CD4-positive, alpha-beta memory T cell (primary cell): Measurements from ENCODE around the gene LRRC1. TPM values are rescaled to one million over a fixed set of nuclear protein-coding genes. Genes with fewer than 3 reads are reported as not detected.
A peak's percentile ranks its signal among the peaks of the same experiment; 100 is the strongest.

Source experiments
- CTCF ChIA-PET: fragments of 350-600 bp; sonication (Branson Sonifier 250); formaldehyde crosslinking; loops from one replicate; lab custom pipeline; 2021; ENCODE audit warnings: inconsistent platforms; ENCODE audit not compliant: partially characterized antibody; lab: Charles Lee
- POLR2A ChIA-PET: fragments of 350-600 bp; sonication (Branson Sonifier 250); formaldehyde crosslinking; loops from one replicate; lab custom pipeline; 2021; ENCODE audit not compliant: partially characterized antibody; lab: Charles Lee
- DNase-seq, 5 donors: peaks; one replicate each; pipeline versions ENCODE4 v3.0.0 to v3.0.0-alpha.2; 2020 to 2022; ENCODE audit warnings: mixed read lengths in 1 of 5
- H3K27ac ChIP-seq: one replicate; pipeline ENCODE4 v1.7.0; 2013; ENCODE audit warnings: low read depth, low read length
- H3K27me3 ChIP-seq: 2 replicates; pipeline ENCODE4 v1.7.0; 2013; ENCODE audit warnings: mild to moderate bottlenecking, low read length, moderate library complexity; ENCODE audit not compliant: insufficient read depth
- H3K36me3 ChIP-seq: 2 replicates; pipeline ENCODE4 v1.7.0; 2013; ENCODE audit warnings: mild to moderate bottlenecking, low read length, moderate library complexity; ENCODE audit not compliant: insufficient read depth
- H3K4me1 ChIP-seq: 2 replicates; pipeline ENCODE4 v1.7.0; 2013; ENCODE audit warnings: mild to moderate bottlenecking, low read length, moderate library complexity; ENCODE audit not compliant: insufficient read depth
- H3K4me3 ChIP-seq, 2 donors: one replicate each; pipeline ENCODE4 v1.7.0; 2013; ENCODE audit warnings: low read length in 2 of 2, mild to moderate bottlenecking in 1 of 2
- H3K9me3 ChIP-seq, 2 donors: one replicate each; pipeline ENCODE4 v1.7.0; 2013; ENCODE audit warnings: low read length in 2 of 2, control low read depth in 1 of 2; ENCODE audit not compliant: control insufficient read depth in 1 of 2
- H3K27ac Mint-ChIP-seq, 7 donors: one replicate each; pipeline ENCODE4 v1.8.0; 2020 to 2021; ENCODE audit warnings: mixed read lengths in 7 of 7, mild to moderate bottlenecking in 6 of 7, inconsistent platforms in 3 of 7, moderate library complexity in 3 of 7
- H3K27me3 Mint-ChIP-seq, 2 donors: one replicate each; pipeline ENCODE4 v1.8.0; 2020 to 2021; ENCODE audit warnings: mixed read lengths in 2 of 2
- H3K36me3 Mint-ChIP-seq, 2 donors: one replicate each; pipeline ENCODE4 v1.8.0; 2020 to 2021; ENCODE audit warnings: mixed read lengths in 2 of 2, inconsistent platforms in 1 of 2, mild to moderate bottlenecking in 1 of 2
- H3K4me1 Mint-ChIP-seq, 4 donors: one replicate each; pipeline ENCODE4 v1.8.0; 2020 to 2021; ENCODE audit warnings: mixed read lengths in 4 of 4, mild to moderate bottlenecking in 1 of 4
- H3K4me3 Mint-ChIP-seq, 8 donors: one replicate each; pipeline ENCODE4 v1.8.0; 2020 to 2021; ENCODE audit warnings: mixed read lengths in 8 of 8, mild to moderate bottlenecking in 7 of 8, moderate library complexity in 6 of 8, inconsistent platforms in 3 of 8
- H3K9me3 Mint-ChIP-seq, 8 donors: one replicate each; pipeline ENCODE4 v1.8.0; 2020 to 2021; ENCODE audit warnings: mixed read lengths in 8 of 8, mild to moderate bottlenecking in 5 of 8, inconsistent platforms in 3 of 8, moderate library complexity in 1 of 8
- intact Hi-C: fragments of 100-400 bp; cut with micrococcal nuclease; formaldehyde crosslinking; loops from one replicate; pipeline ENCODE4 v1.15.1; 2023
- polyA plus RNA-seq, 2 donors: library from polyadenylated mRNA; unstranded; fragments of 300-500 nt; fragmentation: Illumina TruSeq; gene quantifications; one replicate each; pipeline ENCODE4 v1.2.3, GENCODE V29; 2021
- total RNA-seq, 2 experiments: library from RNA; stranded (reverse); gene quantifications; one replicate each; pipeline ENCODE4 v1.2.3, GENCODE V29; 2021

LRRC1 gene
- total and polyA plus RNA-seq, 4 experiments from 2014 or later: 2.2 to 5.2 (median 3.7) TPM

DNA sequence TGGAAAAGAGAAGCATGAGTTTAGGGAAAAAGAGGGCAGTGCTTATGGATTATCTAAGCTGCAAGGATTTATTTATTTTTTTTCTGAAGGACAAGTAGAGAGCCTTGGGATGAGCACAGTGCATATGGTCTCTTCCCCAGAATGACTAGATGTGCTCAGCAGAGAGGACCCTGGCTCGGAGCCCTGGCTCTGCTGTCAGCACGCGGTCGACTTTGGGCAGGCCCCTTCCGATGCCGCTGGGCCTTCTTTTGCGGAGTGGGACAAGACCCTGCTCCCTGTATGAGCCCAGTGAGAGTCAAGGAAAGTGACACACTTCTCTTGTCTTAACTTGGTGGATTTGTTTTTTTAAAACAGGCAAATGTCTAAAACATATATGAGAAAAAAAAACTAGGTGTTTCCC is 51.4 kb downstream of the LRRC1 start:
- Mint-ChIP-seq H3K27me3 (no peaks in the 10 kb centered on the region), H3K36me3 (peaks cover 0 to 10% of the 10 kb centered on the region in 2 donors), H3K27ac (no peak overlapping the region), H3K4me1 (no peaks in the 10 kb centered on the region), H3K9me3 (peaks cover 0 to 2% (median 0%) of the 10 kb centered on the region in 8 donors), H3K4me3 (no peak overlapping the region)
- ChIA-PET POLR2A (no interaction called here), CTCF (no interaction called here)
- H3K27ac ChIP-seq: no peak overlapping the region
- H3K4me1 ChIP-seq: no peaks in the 10 kb centered on the region
- intact Hi-C loops: no loop called here
- no peaks in the 10 kb centered on the region for H3K9me3 ChIP-seq
- no peaks in the 10 kb centered on the region for H3K27me3 ChIP-seq
- DNase-seq: no peak
- no peaks in the 10 kb centered on the region for H3K36me3 ChIP-seq
- no peak overlapping the region for H3K4me3 ChIP-seq

DNA sequence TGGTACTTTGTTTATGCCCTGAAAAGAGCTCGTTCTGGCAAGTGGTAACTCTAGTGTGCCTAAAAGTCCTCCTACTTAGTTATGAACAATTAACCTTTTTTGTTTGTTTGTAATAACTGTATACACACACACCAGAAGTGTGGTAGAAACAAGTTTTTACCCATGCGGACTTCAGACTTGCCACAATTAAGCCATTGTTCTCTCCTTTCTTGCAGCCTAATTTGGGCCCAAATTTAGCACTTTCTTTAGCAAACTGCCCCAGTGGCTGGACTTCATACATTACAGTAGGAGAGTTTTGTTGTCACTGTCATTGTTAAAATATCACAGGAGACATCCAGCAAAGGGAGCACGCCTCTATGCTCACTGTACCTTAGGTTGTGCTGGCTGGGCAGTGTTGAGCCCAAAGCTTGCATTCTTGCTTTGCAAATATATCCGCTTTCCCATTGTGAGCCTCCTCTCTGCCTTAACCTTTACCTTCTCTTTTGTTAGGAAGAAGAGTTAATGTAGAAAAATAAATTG is 53.0 kb downstream of the LRRC1 start:
- Mint-ChIP-seq H3K4me1 (peaks cover 0 to 1% (median 0%) of the 10 kb centered on the region in 4 donors), H3K27ac (no peak overlapping the region), H3K27me3 (no peaks in the 10 kb centered on the region), H3K9me3 (peaks cover 0 to 3% (median 0%) of the 10 kb centered on the region in 8 donors), H3K4me3 (no peak overlapping the region), H3K36me3 (peaks cover 0 to 15% of the 10 kb centered on the region in 2 donors)
- ChIA-PET CTCF (no interaction called here), POLR2A (no interaction called here)
- no peaks in the 10 kb centered on the region for H3K36me3 ChIP-seq
- H3K9me3 ChIP-seq: no peaks in the 10 kb centered on the region
- H3K4me1 ChIP-seq: no peaks in the 10 kb centered on the region
- H3K4me3 ChIP-seq: no peak overlapping the region
- intact Hi-C loops: no loop called here
- H3K27me3 ChIP-seq: no peaks in the 10 kb centered on the region
- H3K27ac ChIP-seq: no peak overlapping the region
- DNase-seq: no peak

- Mint-ChIP-seq H3K36me3 (peaks cover 0 to 11% of the 10 kb centered on the region in 2 donors), H3K27me3 (no peaks in the 10 kb centered on the region), H3K9me3 (peaks cover 0 to 3% (median 0%) of the 10 kb centered on the region in 8 donors), H3K27ac (no peak overlapping the region), H3K4me1 (peaks cover 12 to 22% (median 17%) of the 10 kb centered on the region in 4 donors), H3K4me3 (no peak overlapping the region)
- Histone ChIP-seq H3K4me3 (no peak overlapping the region), H3K9me3 (no peaks in the 10 kb centered on the region), H3K36me3 (no peaks in the 10 kb centered on the region), H3K27ac (no peak overlapping the region), H3K27me3 (no peaks in the 10 kb centered on the region), H3K4me1 (peaks cover 14% of the 10 kb centered on the region)
- intact Hi-C loops: no loop called here
- no peak for DNase-seq
- ChIA-PET POLR2A (no interaction called here), CTCF (interaction anchor here (0.8 kb wide), 1 partner anchor 9 kb away, joined by 3 read pairs; no protein-coding TSS in a partner anchor)
Measured at GRCh38 chr6:53850527-53850926, 55.7 kb downstream of the LRRC1 start.

GRCh38 chr6:53851561-53851960 is 56.8 kb downstream of the LRRC1 start:
- H3K27ac ChIP-seq: no peak overlapping the region
- no peaks in the 10 kb centered on the region for H3K9me3 ChIP-seq
- no peak for DNase-seq
- intact Hi-C loops: no loop called here
- peaks cover 12 to 22% (median 17%) of the 10 kb centered on the region in 4 donors for H3K4me1 Mint-ChIP-seq
- ChIA-PET CTCF (no interaction called here), POLR2A (no interaction called here)
- peaks cover 0 to 11% of the 10 kb centered on the region in 2 donors for H3K36me3 Mint-ChIP-seq
- H3K36me3 ChIP-seq: no peaks in the 10 kb centered on the region
- peaks cover 0 to 3% (median 0%) of the 10 kb centered on the region in 8 donors for H3K9me3 Mint-ChIP-seq
- no peak overlapping the region for H3K4me3 ChIP-seq
- no peaks in the 10 kb centered on the region for H3K27me3 ChIP-seq
- peaks cover 16% of the 10 kb centered on the region for H3K4me1 ChIP-seq
- no peaks in the 10 kb centered on the region for H3K27me3 Mint-ChIP-seq
- H3K27ac Mint-ChIP-seq: peak overlapping the region in 1 of 7 donors; percentile 25
- H3K4me3 Mint-ChIP-seq: no peak overlapping the region

DNA sequence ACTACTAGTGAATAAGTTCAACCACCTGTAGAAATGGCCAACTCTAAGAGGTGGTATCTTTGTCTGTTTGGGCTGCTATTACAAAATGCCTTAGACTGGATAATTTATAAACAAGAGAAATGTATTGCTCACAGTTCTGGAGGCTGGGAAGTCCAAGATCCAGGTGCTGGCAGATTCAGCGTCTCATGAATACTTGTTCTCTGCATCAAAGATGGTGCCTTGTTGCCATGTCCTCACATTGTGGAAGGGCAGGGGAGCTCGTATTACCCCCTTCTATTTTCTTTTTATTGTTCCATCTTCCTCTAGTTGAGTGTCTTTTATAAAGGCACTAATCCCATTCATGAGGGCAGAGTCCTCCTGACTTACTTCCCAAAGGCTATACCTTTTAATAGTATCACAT is 58.0 kb downstream of the LRRC1 start:
- Mint-ChIP-seq H3K36me3 (peaks cover 0 to 11% of the 10 kb centered on the region in 2 donors), H3K27me3 (no peaks in the 10 kb centered on the region), H3K27ac (peak overlapping the region in 1 of 7 donors; percentile 25), H3K9me3 (peaks cover 0 to 3% (median 0%) of the 10 kb centered on the region in 8 donors), H3K4me1 (peaks cover 12 to 22% (median 17%) of the 10 kb centered on the region in 4 donors), H3K4me3 (no peak overlapping the region)
- no peak overlapping the region for H3K27ac ChIP-seq
- H3K4me3 ChIP-seq: no peak overlapping the region
- H3K36me3 ChIP-seq: no peaks in the 10 kb centered on the region
- intact Hi-C loops: no loop called here
- DNase-seq: no peak
- ChIA-PET POLR2A (no interaction called here), CTCF (no interaction called here)
- no peaks in the 10 kb centered on the region for H3K27me3 ChIP-seq
- H3K4me1 ChIP-seq: peaks cover 16% of the 10 kb centered on the region
- no peaks in the 10 kb centered on the region for H3K9me3 ChIP-seq

DNA sequence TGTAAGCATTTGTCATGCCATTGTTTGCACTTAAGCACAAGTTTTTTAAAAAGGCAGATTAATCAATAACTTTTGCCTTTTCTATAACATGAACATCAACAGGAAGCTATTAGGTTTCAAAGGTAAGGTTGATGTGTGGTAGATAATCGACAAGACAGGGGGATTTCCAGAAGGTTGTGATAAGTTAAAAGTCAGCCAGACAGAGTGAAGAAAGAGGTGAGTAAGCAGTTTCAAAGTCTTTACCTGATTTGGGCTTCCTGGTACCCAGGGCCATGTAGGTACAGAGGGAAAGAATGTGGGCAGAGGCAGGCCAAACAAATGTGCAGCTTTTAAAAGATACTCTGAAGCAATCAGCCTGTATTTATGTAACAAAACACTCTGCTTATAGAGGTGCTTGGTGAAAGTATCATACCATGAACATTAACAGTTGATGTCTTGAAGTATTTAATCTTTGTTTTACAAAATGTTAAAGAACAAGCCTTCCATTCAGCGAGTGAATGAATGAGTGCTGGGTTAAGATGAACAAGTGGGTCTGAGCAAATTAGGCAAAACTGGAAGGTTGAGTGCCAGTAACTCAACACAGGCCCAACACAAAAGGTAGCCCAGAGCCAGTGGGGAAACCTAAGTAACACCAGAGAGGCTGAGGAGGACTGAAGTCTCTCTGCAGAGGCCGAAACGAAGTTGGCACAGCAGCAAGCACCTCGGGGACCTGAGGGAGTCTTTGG is 60.2 kb downstream of the LRRC1 start:
- POLR2A ChIA-PET: no interaction called here
- Mint-ChIP-seq H3K27me3 (no peaks in the 10 kb centered on the region), H3K9me3 (peaks cover 0 to 3% (median 0%) of the 10 kb centered on the region in 8 donors), H3K4me3 (peak overlapping the region in 4 of 8 donors; percentile 8 to 54 (median 17)), H3K4me1 (peaks cover 12 to 22% (median 17%) of the 10 kb centered on the region in 4 donors), H3K27ac (peak overlapping the region in 6 of 7 donors; percentile 24 to 75 (median 48)), H3K36me3 (peaks cover 0 to 7% of the 10 kb centered on the region in 2 donors)
- Histone ChIP-seq H3K27ac (no peak overlapping the region), H3K4me3 (no peak overlapping the region), H3K9me3 (no peaks in the 10 kb centered on the region), H3K36me3 (no peaks in the 10 kb centered on the region), H3K27me3 (no peaks in the 10 kb centered on the region), H3K4me1 (peaks cover 16% of the 10 kb centered on the region)
- DNase-seq: peak in 3 of 5 donors; percentile 7 to 20 (median 10)
- CTCF ChIA-PET: interaction anchor here (0.5 kb wide), 1 partner anchor 11 kb away, joined by 3 read pairs; no protein-coding TSS in a partner anchor
- intact Hi-C loops: no loop called here

DNA sequence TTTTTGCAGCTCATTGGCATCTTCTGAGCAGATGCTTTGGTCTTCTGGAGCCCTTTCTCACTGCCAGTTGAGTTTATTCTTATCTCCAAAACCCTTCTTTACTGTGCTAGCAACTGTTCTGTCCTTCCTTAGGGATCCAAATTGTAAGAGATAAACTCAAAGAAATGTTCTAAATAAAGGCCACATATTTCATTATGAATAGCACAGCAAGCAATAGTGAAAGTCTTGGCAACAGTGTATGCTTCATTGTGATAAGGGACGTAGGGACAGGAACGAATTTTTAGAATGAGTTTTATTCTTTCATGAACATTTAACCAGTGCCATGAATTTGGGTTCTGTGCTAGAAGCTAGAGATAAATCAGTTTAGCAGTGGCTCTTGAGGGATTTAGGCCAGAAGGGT is 61.1 kb downstream of the LRRC1 start:
- ChIA-PET POLR2A (no interaction called here), CTCF (no interaction called here)
- no peak overlapping the region for H3K27ac ChIP-seq
- H3K4me1 ChIP-seq: peaks cover 16% of the 10 kb centered on the region
- Mint-ChIP-seq H3K9me3 (peaks cover 0 to 3% (median 0%) of the 10 kb centered on the region in 8 donors), H3K4me1 (peaks cover 12 to 22% (median 17%) of the 10 kb centered on the region in 4 donors), H3K27me3 (no peaks in the 10 kb centered on the region), H3K27ac (peak overlapping the region in 1 of 7 donors; percentile 27), H3K4me3 (no peak overlapping the region), H3K36me3 (peaks cover 0 to 7% of the 10 kb centered on the region in 2 donors)
- H3K27me3 ChIP-seq: no peaks in the 10 kb centered on the region
- DNase-seq: no peak
- H3K4me3 ChIP-seq: no peak overlapping the region
- H3K36me3 ChIP-seq: no peaks in the 10 kb centered on the region
- H3K9me3 ChIP-seq: no peaks in the 10 kb centered on the region
- intact Hi-C loops: no loop called here
